GM20000 (cell line): Measurements from ENCODE around the gene RAB13.

Experiments used
- DNase-seq: peaks from one replicate; pipeline ENCODE4 v3.0.0; 2012; ENCODE audit warnings: low spot score
- CTCF ChIP-seq: IDR thresholded peaks from 2 replicates; pipeline ENCODE4 v1.5.1; 2012; ENCODE audit warnings: mild to moderate bottlenecking, control low read depth; ENCODE audit errors: extremely low read depth, missing control alignments

The RAB13 gene

GRCh38 chr1:153934746-153935145, 51.4 kb downstream of the RAB13 start:
- no peak for DNase-seq

GRCh38 chr1:153933955-153934354, 52.2 kb downstream of the RAB13 start:
- no peak for TF ChIP-seq CTCF
- DNase-seq = no peak

More at GRCh38 chr1:153934746-153935145, 51.4 kb downstream of the RAB13 start:
- TF ChIP-seq CTCF = no peak

DNA sequence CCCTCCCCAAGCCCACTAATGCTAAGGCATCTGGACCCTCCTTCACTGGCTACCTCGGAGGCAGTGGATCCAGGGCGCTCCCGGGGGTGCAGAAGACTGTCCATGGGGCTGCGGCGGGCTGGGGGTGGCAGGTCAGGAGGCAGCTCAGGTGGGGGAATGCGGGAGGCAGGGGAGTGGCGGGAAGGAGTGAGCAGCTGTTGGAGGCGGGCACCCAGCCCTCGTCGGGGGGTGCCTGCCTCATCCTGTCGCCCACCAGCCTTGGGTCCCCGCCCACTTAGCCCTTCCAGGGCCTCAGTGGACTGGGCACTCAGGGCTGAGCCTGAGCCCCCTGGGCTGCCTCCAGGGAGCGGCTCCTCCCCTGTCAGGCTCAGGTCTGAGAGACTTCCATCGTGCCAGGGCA, 52.7 kb downstream of the RAB13 start:
- no peak for DNase-seq
- TF ChIP-seq CTCF = no peak

DNA sequence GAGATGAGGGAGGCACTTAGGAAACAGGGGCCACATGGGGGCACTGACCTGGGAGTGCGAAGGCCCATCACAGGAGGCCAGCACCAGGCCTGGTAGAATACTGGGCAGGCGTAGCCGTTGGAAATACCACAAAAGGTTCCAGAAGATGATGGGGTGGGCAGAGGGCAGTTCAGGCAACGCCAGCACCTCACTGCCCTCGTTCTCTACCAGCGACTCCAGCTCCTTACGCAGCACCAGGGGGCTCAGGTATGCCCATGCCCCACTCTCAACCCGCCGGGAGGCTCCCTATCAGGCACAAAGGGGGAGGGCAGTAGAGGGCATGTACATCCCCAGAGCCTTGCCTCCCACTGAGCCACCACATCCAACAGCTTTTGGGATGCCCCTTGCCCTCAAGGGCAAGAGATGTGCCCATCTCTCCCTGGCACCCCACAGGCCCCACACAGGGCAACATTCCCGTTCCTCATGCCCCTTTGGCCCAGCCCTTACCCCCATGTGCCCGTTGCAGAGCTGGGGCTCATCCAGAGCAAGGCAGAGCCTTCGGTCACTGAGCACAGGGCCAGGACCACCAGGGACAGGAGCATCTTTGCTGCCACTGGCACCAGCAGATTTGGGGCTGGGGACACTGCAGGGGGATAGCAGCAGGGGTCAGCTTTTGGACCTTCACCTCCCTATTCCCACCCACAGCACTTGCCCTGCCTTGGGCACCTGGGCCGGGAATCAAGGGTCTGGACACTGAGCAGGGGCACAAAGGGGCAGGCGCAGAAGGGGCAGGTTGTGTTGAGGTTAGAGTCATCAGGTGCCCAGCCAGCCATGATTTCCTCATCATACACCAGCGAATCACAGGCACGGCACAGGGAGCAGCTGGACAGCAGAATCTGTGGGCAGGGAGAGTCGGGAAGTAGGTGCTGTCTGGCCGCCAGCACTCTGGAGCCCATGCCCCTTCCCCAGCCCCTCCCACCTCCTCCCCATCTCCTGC, 53.7 kb downstream of the RAB13 start:
- DNase-seq = no peak

More for the DNA sequence above, 53.7 kb downstream of the RAB13 start:
- TF ChIP-seq CTCF = no peak
